ENCODE results near the gene FBXL15. TPM values are rescaled to one million over a fixed set of nuclear protein-coding genes. Genes with fewer than 3 reads are reported as not detected.

FBXL15 gene
- total and polyA plus RNA-seq, 2 donors (not counting 1 experiment from before 2014, with no cell fraction given), result 15.5 to 20.7 TPM

GRCh38 chr10:102410429-102411073 lies 10.1 kb upstream of the FBXL15 start:
- intact Hi-C loops (cut with micrococcal nuclease), result no loop called here
- peak overlapping the region in 2 of 5 experiments; percentile 19 to 20 for H3K4me3 ChIP-seq (ENCODE audit: control extremely low read depth in 1 of 5, extremely low read depth in 1 of 5, insufficient read depth in 1 of 5, low read depth in 2 of 5, low read length in 4 of 5)
- H3K4me1 ChIP-seq (ENCODE audit: control insufficient read depth in 2 of 2, insufficient read depth in 2 of 2, low read length in 2 of 2), result peaks cover 26 to 33% of the 10 kb centered on the region in 2 donors
- POLR2A ChIA-PET, result interaction anchor here (1.3 to 3.3 kb wide), 2 partner anchors 9 to 10 kb away, joined by 3 to 14 read pairs; partner anchors contain the start of gene FBXL15
- ATAC-seq (ENCODE audit: low read depth) (no peak), DNase-seq (peak; percentile 49)
- Mint-ChIP-seq H3K4me1 (peaks cover 31% of the 10 kb centered on the region), H3K27ac (no peak overlapping the region), H3K27me3 (peaks cover 56% of the 10 kb centered on the region), H3K9me3 (ENCODE audit: insufficient read depth) (no peaks in the 10 kb centered on the region), H3K4me3 (peak overlapping the region; percentile 83)
- TF ChIP-seq CTCF (IDR thresholded peaks at IDR 0.05), result no peak
- TF ChIP-seq EZH2 (IDR thresholded peaks at IDR 0.05; ENCODE audit: borderline replicate concordance, insufficient read depth, low read depth, low read length, poor library complexity, severe bottlenecking), result peak; percentile 55
- 6% methylated on average over 46 of the region's 48 CpGs for WGBS (ENCODE audit: insufficient coverage)
- peaks cover 0 to 20% (median 0%) of the 10 kb centered on the region in 3 donors for H3K9me3 ChIP-seq (ENCODE audit: control extremely low read depth in 1 of 3, control insufficient read depth in 2 of 3, insufficient read depth in 1 of 3, low read length in 2 of 3)
- peak overlapping the region; percentile 22 for H2AFZ ChIP-seq (ENCODE audit: insufficient read depth, low read depth, low read length, poor library complexity, severe bottlenecking)
- peak overlapping the region; percentile 16 for H3K9ac ChIP-seq (ENCODE audit: low read length)
- peaks cover 0 to 76% (median 40%) of the 10 kb centered on the region in 4 experiments for H3K27me3 ChIP-seq (replicated peaks in 1 of 4; ENCODE audit: control extremely low read depth in 1 of 4, control insufficient read depth in 3 of 4, insufficient read depth in 4 of 4, low read length in 3 of 4)
- H3K27ac ChIP-seq (ENCODE audit: low read length in 2 of 2), result no peak overlapping the region
- no peaks in the 10 kb centered on the region for H3K36me3 ChIP-seq (replicated peaks in 1 of 2; ENCODE audit: control extremely low read depth in 1 of 2, control insufficient read depth in 1 of 2, extremely low read depth in 1 of 2, insufficient read depth in 2 of 2, low read length in 1 of 2)
- CTCF ChIA-PET, result interaction anchor here (3.0 to 5.0 kb wide), 2 partner anchors 10 kb away, joined by 20 to 35 read pairs; partner anchors contain the start of gene FBXL15
- H4K20me1 ChIP-seq (ENCODE audit: control insufficient read depth, insufficient read depth, low read length, poor library complexity, severe bottlenecking), result no peaks in the 10 kb centered on the region
- H3K79me2 ChIP-seq (ENCODE audit: control insufficient read depth, insufficient read depth, low read length), result no peaks in the 10 kb centered on the region
- peak overlapping the region; percentile 84 for H3K4me2 ChIP-seq (replicated peaks; ENCODE audit: low read depth, low read length, poor library complexity, severe bottlenecking)

All from B cell (primary cell).